Natural killer cell treated with Interleukin-12 subunit alpha and Interleukin-12 subunit beta and Interleukin-15 and Interleukin-18, amount 100 ng/mL, for 72 hours (primary cell): ENCODE results near the gene HOMER3. TPM values are rescaled to one million over a fixed set of nuclear protein-coding genes. Genes with fewer than 3 reads are reported as not detected.

Experiments
- ATAC-seq, 2 donors: fragments of 150-1000 bp; cut with Tn5 transposase in 1 of 2; sonication (Bioruptor Pico), chemical (Tn5 transposase) in 1 of 2; 2 replicates each; pipeline ENCODE4 v1.10.0; 2021
- DNase-seq: peaks from one replicate; pipeline ENCODE4 v3.0.0; 2022; ENCODE audit warnings: low spot score
- H3K27ac Mint-ChIP-seq, 2 donors: 1 replicate in 1 of 2; 2 replicates in 1 of 2; pipeline ENCODE4 v1.8.0; 2022; ENCODE audit warnings: mixed read lengths in 2 of 2, mild to moderate bottlenecking in 1 of 2, moderate library complexity in 1 of 2
- H3K27me3 Mint-ChIP-seq, 2 donors: 1 replicate in 1 of 2; 2 replicates in 1 of 2; pipeline ENCODE4 v1.8.0; 2022; ENCODE audit warnings: mixed read lengths in 2 of 2
- H3K36me3 Mint-ChIP-seq: one replicate; pipeline ENCODE4 v1.8.0; 2022; ENCODE audit warnings: mixed read lengths
- H3K4me1 Mint-ChIP-seq, 2 donors: 1 replicate in 1 of 2; 2 replicates in 1 of 2; pipeline ENCODE4 v1.8.0; 2022; ENCODE audit warnings: low read depth in 2 of 2, mixed read lengths in 2 of 2, mild to moderate bottlenecking in 1 of 2
- H3K4me3 Mint-ChIP-seq: one replicate; pipeline ENCODE4 v1.8.0; 2022; ENCODE audit warnings: mixed read lengths
- H3K9me3 Mint-ChIP-seq: 2 replicates; pipeline ENCODE4 v1.8.0; 2022; ENCODE audit warnings: mixed read lengths
- total RNA-seq, 2 donors: library from RNA; stranded (reverse); gene quantifications; one replicate each; pipeline ENCODE4 v1.2.3, GENCODE V29; 2022

Gene HOMER3
- total RNA-seq, result under 1 TPM in 1 of 2 donors, not detected in 1; 0.86 TPM

- Mint-ChIP-seq H3K27me3 (peaks cover 21 to 26% of the 10 kb centered on the region in 2 donors), H3K36me3 (no peaks in the 10 kb centered on the region), H3K9me3 (no peaks in the 10 kb centered on the region), H3K4me3 (peak within 1 kb of the TSS; percentile 42), H3K4me1 (peaks cover 0 to 7% of the 10 kb centered on the region in 2 donors), H3K27ac (peak within 1 kb of the TSS in 1 of 2 donors; percentile 26)
- DNase-seq, result peak; percentile 74
- ATAC-seq, result peak; percentile 83 to 86
These were observed at the start of gene HOMER3 for GRCh38 chr19:18940769-18941627. TSS of gene HOMER3 (minus strand) at chr19:18941217. CDS start at chr19:18938982, 2,235 bp downstream.

- H3K9me3 Mint-ChIP-seq, result no peaks in the 10 kb centered on the region
- peaks cover 0 to 4% of the 10 kb centered on the region in 2 donors for H3K27me3 Mint-ChIP-seq
- peaks cover 8% of the 10 kb centered on the region for H3K36me3 Mint-ChIP-seq
- ATAC-seq, result no peak
- H3K4me3 Mint-ChIP-seq, result no peak overlapping the region
- H3K4me1 Mint-ChIP-seq, result no peaks in the 10 kb centered on the region
- H3K27ac Mint-ChIP-seq, result no peak overlapping the region
- no peak for DNase-seq
These were observed 49.2 kb upstream of the HOMER3 start for GRCh38 chr19:18990128-18990708.

GRCh38 chr19:18989316-18989715, 48.3 kb upstream of the HOMER3 start:
- H3K27me3 Mint-ChIP-seq, result peaks cover 0 to 4% of the 10 kb centered on the region in 2 donors
- DNase-seq (no peak), ATAC-seq (no peak)
- H3K4me3 Mint-ChIP-seq, result no peak overlapping the region
- H3K36me3 Mint-ChIP-seq, result peaks cover 8% of the 10 kb centered on the region
- no peaks in the 10 kb centered on the region for H3K9me3 Mint-ChIP-seq
- no peak overlapping the region for H3K27ac Mint-ChIP-seq
- no peaks in the 10 kb centered on the region for H3K4me1 Mint-ChIP-seq

GRCh38 chr19:18987456-18987855, 46.4 kb upstream of the HOMER3 start:
- ATAC-seq (no peak), DNase-seq (no peak)
- Mint-ChIP-seq H3K27ac (no peak overlapping the region), H3K4me1 (no peaks in the 10 kb centered on the region), H3K4me3 (no peak overlapping the region), H3K9me3 (no peaks in the 10 kb centered on the region), H3K27me3 (peaks cover 0 to 4% of the 10 kb centered on the region in 2 donors), H3K36me3 (no peaks in the 10 kb centered on the region)

- DNase-seq (no peak), ATAC-seq (no peak)
- no peak overlapping the region for H3K27ac Mint-ChIP-seq
- H3K9me3 Mint-ChIP-seq, result no peaks in the 10 kb centered on the region
- H3K36me3 Mint-ChIP-seq, result no peaks in the 10 kb centered on the region
- H3K4me3 Mint-ChIP-seq, result no peak overlapping the region
- peaks cover 0 to 4% of the 10 kb centered on the region in 2 donors for H3K27me3 Mint-ChIP-seq
- H3K4me1 Mint-ChIP-seq, result no peaks in the 10 kb centered on the region
These were observed 44.2 kb upstream of the HOMER3 start for GRCh38 chr19:18985257-18985656.

GRCh38 chr19:18984251-18984650, 43.2 kb upstream of the HOMER3 start:
- ATAC-seq (no peak), DNase-seq (no peak)
- no peaks in the 10 kb centered on the region for H3K9me3 Mint-ChIP-seq
- H3K36me3 Mint-ChIP-seq, result no peaks in the 10 kb centered on the region
- no peak overlapping the region for H3K27ac Mint-ChIP-seq
- H3K4me3 Mint-ChIP-seq, result no peak overlapping the region
- peaks cover 0 to 4% of the 10 kb centered on the region in 2 donors for H3K27me3 Mint-ChIP-seq
- no peaks in the 10 kb centered on the region for H3K4me1 Mint-ChIP-seq

- ATAC-seq, result no peak
- Mint-ChIP-seq H3K36me3 (no peaks in the 10 kb centered on the region), H3K27ac (no peak overlapping the region)
These were observed 41.7 kb upstream of the HOMER3 start for GRCh38 chr19:18982669-18983068.

GRCh38 chr19:18980432-18981020, 39.5 kb upstream of the HOMER3 start:
- H3K27me3 Mint-ChIP-seq, result peaks cover 0 to 2% of the 10 kb centered on the region in 2 donors
- no peak for ATAC-seq
- H3K4me3 Mint-ChIP-seq, result no peak overlapping the region
- DNase-seq, result no peak
- H3K36me3 Mint-ChIP-seq, result no peaks in the 10 kb centered on the region
- no peaks in the 10 kb centered on the region for H3K9me3 Mint-ChIP-seq
- H3K4me1 Mint-ChIP-seq, result no peaks in the 10 kb centered on the region
- H3K27ac Mint-ChIP-seq, result no peak overlapping the region

More at GRCh38 chr19:18982669-18983068, 41.7 kb upstream of the HOMER3 start:
- Mint-ChIP-seq H3K4me1 (no peaks in the 10 kb centered on the region), H3K9me3 (no peaks in the 10 kb centered on the region), H3K4me3 (no peak overlapping the region), H3K27me3 (peaks cover 0 to 4% of the 10 kb centered on the region in 2 donors)
- DNase-seq, result no peak

GRCh38 chr19:18978616-18979015, 37.6 kb upstream of the HOMER3 start:
- Mint-ChIP-seq H3K27ac (no peak overlapping the region), H3K36me3 (no peaks in the 10 kb centered on the region), H3K4me3 (no peak overlapping the region), H3K27me3 (no peaks in the 10 kb centered on the region), H3K4me1 (no peaks in the 10 kb centered on the region), H3K9me3 (no peaks in the 10 kb centered on the region)
- ATAC-seq (no peak), DNase-seq (no peak)

- Mint-ChIP-seq H3K4me3 (no peak overlapping the region), H3K27me3 (no peaks in the 10 kb centered on the region), H3K27ac (no peak overlapping the region), H3K36me3 (no peaks in the 10 kb centered on the region), H3K9me3 (no peaks in the 10 kb centered on the region), H3K4me1 (peaks cover 5% of the 10 kb centered on the region in 2 donors)
- DNase-seq, result no peak
- ATAC-seq, result no peak
These were observed 34.9 kb upstream of the HOMER3 start for GRCh38 chr19:18975869-18976268.

- no peak overlapping the region for H3K4me3 Mint-ChIP-seq
- no peaks in the 10 kb centered on the region for H3K36me3 Mint-ChIP-seq
- peaks cover 0 to 3% of the 10 kb centered on the region in 2 donors for H3K27me3 Mint-ChIP-seq
- DNase-seq (no peak), ATAC-seq (no peak)
- H3K4me1 Mint-ChIP-seq, result peaks cover 5% of the 10 kb centered on the region in 2 donors
- H3K27ac Mint-ChIP-seq, result no peak overlapping the region
- no peaks in the 10 kb centered on the region for H3K9me3 Mint-ChIP-seq
These were observed 34.0 kb upstream of the HOMER3 start for GRCh38 chr19:18975011-18975410.

- no peak for ATAC-seq
- peaks cover 5 to 9% of the 10 kb centered on the region in 2 donors for H3K4me1 Mint-ChIP-seq
- no peak overlapping the region for H3K4me3 Mint-ChIP-seq
- no peaks in the 10 kb centered on the region for H3K36me3 Mint-ChIP-seq
- no peaks in the 10 kb centered on the region for H3K9me3 Mint-ChIP-seq
- H3K27me3 Mint-ChIP-seq, result peaks cover 0 to 5% of the 10 kb centered on the region in 2 donors
- no peak overlapping the region for H3K27ac Mint-ChIP-seq
- no peak for DNase-seq
These were observed 31.8 kb upstream of the HOMER3 start for GRCh38 chr19:18972851-18973250.

- peak; percentile 51 to 55 for ATAC-seq
- DNase-seq, result no peak
- Mint-ChIP-seq H3K27ac (no peak overlapping the region), H3K4me1 (peaks cover 5 to 9% of the 10 kb centered on the region in 2 donors), H3K9me3 (no peaks in the 10 kb centered on the region), H3K27me3 (peaks cover 0 to 5% of the 10 kb centered on the region in 2 donors), H3K36me3 (no peaks in the 10 kb centered on the region), H3K4me3 (no peak overlapping the region)
These were observed 31.3 kb upstream of the HOMER3 start for GRCh38 chr19:18972301-18972811.
